D721Med (cell line): ENCODE data around the gene S1PR5.

Experiments
- DNase-seq: peaks from one replicate; pipeline ENCODE4 v3.0.0; 2011; ENCODE audit warnings: low spot score; ENCODE audit not compliant: insufficient read length
- FAIRE-seq: peaks from 2 replicates; lab custom pipeline; 2011; peaks lifted over from hg19 to GRCh38; lab: Jason Lieb, UNC
- CTCF ChIP-seq: IDR thresholded peaks from 2 replicates; pipeline ENCODE4 v1.5.1; 2012; ENCODE audit warnings: mild to moderate bottlenecking, control low read depth; ENCODE audit not compliant: insufficient read depth; ENCODE audit errors: missing control alignments

The S1PR5 gene

GRCh38 chr19:10560154-10560553 is 42.9 kb upstream of the S1PR5 start:
- TF ChIP-seq CTCF = no peak

GRCh38 chr19:10557603-10558197 is 40.5 kb upstream of the S1PR5 start:
- DNase-seq = no peak
- no peak for TF ChIP-seq CTCF
- no peak for FAIRE-seq

More at GRCh38 chr19:10560154-10560553, 42.9 kb upstream of the S1PR5 start:
- DNase-seq = no peak
- FAIRE-seq = no peak

- FAIRE-seq (no peak), DNase-seq (no peak)
- TF ChIP-seq CTCF = no peak
Measured at GRCh38 chr19:10555610-10555973, 38.3 kb upstream of the S1PR5 start.

GRCh38 chr19:10554760-10555609 is 37.7 kb upstream of the S1PR5 start:
- TF ChIP-seq CTCF = no peak
- no peak for DNase-seq
- no peak for FAIRE-seq

GRCh38 chr19:10553943-10554381 is 36.7 kb upstream of the S1PR5 start:
- DNase-seq = no peak
- no peak for TF ChIP-seq CTCF
- FAIRE-seq = no peak

- no peak for TF ChIP-seq CTCF
- FAIRE-seq = no peak
- no peak for DNase-seq
Measured at GRCh38 chr19:10553087-10553667, 35.9 kb upstream of the S1PR5 start.

GRCh38 chr19:10552510-10553053 is 35.3 kb upstream of the S1PR5 start:
- FAIRE-seq (no peak), DNase-seq (no peak)
- TF ChIP-seq CTCF = no peak
